ENCODE measurements around the gene DOK5.

DNA sequence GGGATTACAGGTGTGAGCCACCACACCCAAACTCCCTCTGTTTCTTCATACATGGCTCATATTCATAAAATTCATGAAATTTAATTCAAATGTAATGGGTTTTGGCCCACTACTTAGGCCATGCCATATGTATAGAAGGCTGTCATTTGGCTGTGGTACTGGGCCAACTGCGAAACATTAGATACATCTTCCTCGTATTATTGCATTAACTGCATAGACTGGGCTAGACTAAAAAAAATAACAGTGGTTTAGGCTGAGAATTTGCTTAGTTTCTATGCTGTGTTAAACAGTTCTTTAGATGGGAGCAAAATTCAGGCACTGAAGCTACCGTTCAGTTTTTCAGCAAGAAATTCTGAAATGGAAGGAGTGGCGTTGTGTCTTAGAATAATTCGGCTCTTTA lies 133.6 kb downstream of the DOK5 start:
- TF ChIP-seq POLR2AphosphoS5 (IDR thresholded peaks at IDR 0.05; ENCODE audit: low read depth, low read length) (no peak), RAD21 (IDR thresholded peaks at IDR 0.05 in 1 of 2, conservative IDR thresholded peaks at IDR 0.05 in 1 of 2; ENCODE audit: low read depth in 2 of 2, low read length in 2 of 2) (no peak), SRF (IDR thresholded peaks at IDR 0.05; ENCODE audit: low read depth, low read length) (no peak), RNF2 (IDR thresholded peaks at IDR 0.05; ENCODE audit: borderline replicate concordance, low read depth, low read length, missing control alignments, poor library complexity, severe bottlenecking) (no peak), BCL11A (IDR thresholded peaks at IDR 0.05; ENCODE audit: low read depth in 2 of 2, low read length in 2 of 2) (no peak), ASH2L (IDR thresholded peaks at IDR 0.05; ENCODE audit: low read length) (no peak), PHF8 (conservative IDR thresholded peaks at IDR 0.05; ENCODE audit: low read depth, low read length) (no peak), TAF1 (IDR thresholded peaks at IDR 0.05; ENCODE audit: low read depth, low read length) (no peak), EGR1 (IDR thresholded peaks at IDR 0.05; ENCODE audit: borderline replicate concordance, low read depth, low read length) (no peak)
- TF ChIP-seq, protein P1, sequence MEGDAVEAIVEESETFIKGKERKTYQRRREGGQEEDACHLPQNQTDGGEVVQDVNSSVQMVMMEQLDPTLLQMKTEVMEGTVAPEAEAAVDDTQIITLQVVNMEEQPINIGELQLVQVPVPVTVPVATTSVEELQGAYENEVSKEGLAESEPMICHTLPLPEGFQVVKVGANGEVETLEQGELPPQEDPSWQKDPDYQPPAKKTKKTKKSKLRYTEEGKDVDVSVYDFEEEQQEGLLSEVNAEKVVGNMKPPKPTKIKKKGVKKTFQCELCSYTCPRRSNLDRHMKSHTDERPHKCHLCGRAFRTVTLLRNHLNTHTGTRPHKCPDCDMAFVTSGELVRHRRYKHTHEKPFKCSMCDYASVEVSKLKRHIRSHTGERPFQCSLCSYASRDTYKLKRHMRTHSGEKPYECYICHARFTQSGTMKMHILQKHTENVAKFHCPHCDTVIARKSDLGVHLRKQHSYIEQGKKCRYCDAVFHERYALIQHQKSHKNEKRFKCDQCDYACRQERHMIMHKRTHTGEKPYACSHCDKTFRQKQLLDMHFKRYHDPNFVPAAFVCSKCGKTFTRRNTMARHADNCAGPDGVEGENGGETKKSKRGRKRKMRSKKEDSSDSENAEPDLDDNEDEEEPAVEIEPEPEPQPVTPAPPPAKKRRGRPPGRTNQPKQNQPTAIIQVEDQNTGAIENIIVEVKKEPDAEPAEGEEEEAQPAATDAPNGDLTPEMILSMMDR (IDR thresholded peaks at IDR 0.05; ENCODE audit: control extremely low read depth in 1 of 3, insufficient read depth in 1 of 3, low read depth in 1 of 3, low read length in 3 of 3) = no peak
- TF ChIP-seq, protein P2, sequence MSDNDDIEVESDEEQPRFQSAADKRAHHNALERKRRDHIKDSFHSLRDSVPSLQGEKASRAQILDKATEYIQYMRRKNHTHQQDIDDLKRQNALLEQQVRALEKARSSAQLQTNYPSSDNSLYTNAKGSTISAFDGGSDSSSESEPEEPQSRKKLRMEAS (IDR thresholded peaks at IDR 0.05) = no peak
